ENCODE measurements around the gene UBA52.

Gene UBA52

GRCh38 chr19:18568367-18568766, 3.3 kb upstream of the UBA52 start:
- no peak for TF ChIP-seq CTCF (IDR thresholded peaks at IDR 0.05; ENCODE audit: low read depth, low read length)
- no peak overlapping the region for H3K4me3 ChIP-seq (ENCODE audit: low read depth, low read length)
- in situ Hi-C loops (cut with HindIII; ENCODE audit: low sequenced_read_pairs), result no loop called here
- DNase-seq (ENCODE audit: low read depth, low spot score), result no peak

- H3K4me3 ChIP-seq (ENCODE audit: low read depth, low read length), result no peak overlapping the region
- no peak for DNase-seq (ENCODE audit: low read depth, low spot score)
- TF ChIP-seq CTCF (IDR thresholded peaks at IDR 0.05; ENCODE audit: low read depth, low read length), result no peak
- in situ Hi-C loops (cut with HindIII; ENCODE audit: low sequenced_read_pairs), result no loop called here
Observed at GRCh38 chr19:18574691-18575291, 3.1 kb downstream of the UBA52 start.

GRCh38 chr19:18576383-18576782, 4.7 kb downstream of the UBA52 start:
- no peak overlapping the region for H3K4me3 ChIP-seq (ENCODE audit: low read depth, low read length)
- DNase-seq (ENCODE audit: low read depth, low spot score), result no peak
- no peak for TF ChIP-seq CTCF (IDR thresholded peaks at IDR 0.05; ENCODE audit: low read depth, low read length)
- in situ Hi-C loops (cut with HindIII; ENCODE audit: low sequenced_read_pairs), result no loop called here

- no peak overlapping the region for H3K4me3 ChIP-seq (ENCODE audit: low read depth, low read length)
- no peak for DNase-seq (ENCODE audit: low read depth, low spot score)
- in situ Hi-C loops (cut with HindIII; ENCODE audit: low sequenced_read_pairs), result no loop called here
- no peak for TF ChIP-seq CTCF (IDR thresholded peaks at IDR 0.05; ENCODE audit: low read depth, low read length)
Observed at GRCh38 chr19:18577365-18577914, 5.8 kb downstream of the UBA52 start.

GRCh38 chr19:18580311-18580710, 8.7 kb downstream of the UBA52 start:
- TF ChIP-seq CTCF (IDR thresholded peaks at IDR 0.05; ENCODE audit: low read depth, low read length), result no peak
- DNase-seq (ENCODE audit: low read depth, low spot score), result no peak
- H3K4me3 ChIP-seq (ENCODE audit: low read depth, low read length), result no peak overlapping the region
- in situ Hi-C loops (cut with HindIII; ENCODE audit: low sequenced_read_pairs), result no loop called here

GRCh38 chr19:18586306-18586705, 14.6 kb downstream of the UBA52 start:
- no peak overlapping the region for H3K4me3 ChIP-seq (ENCODE audit: low read depth, low read length)
- TF ChIP-seq CTCF (IDR thresholded peaks at IDR 0.05; ENCODE audit: low read depth, low read length), result no peak
- no peak for DNase-seq (ENCODE audit: low read depth, low spot score)
- in situ Hi-C loops (cut with HindIII; ENCODE audit: low sequenced_read_pairs), result no loop called here

Data from astrocyte of the spinal cord (primary cell).